HCT116 (cell line): ENCODE results near the gene PKM. TPM values are rescaled to one million over a fixed set of nuclear protein-coding genes. Genes with fewer than 3 reads are reported as not detected.

Experiments
- ATAC-seq: fragments of 200-7000 bp; cut with Tn5 transposase; 2 replicates; pipeline ENCODE4 v1.9.1; 2020; ENCODE audit warnings: mild to moderate bottlenecking, moderate library complexity
- BruUV-seq: library from RNA; stranded (reverse); fragments of 400-500 nt; replicated peaks from 2 replicates; lab custom pipeline; 2021; lab: Mats Ljungman, UMichigan
- CTCF ChIA-PET: fragments of 300-600 bp; sonication (Branson Sonifier 250); formaldehyde crosslinking; loops from one replicate; lab custom pipeline; 2021; ENCODE audit warnings: antibody characterized with exemption; lab: Charles Lee
- POLR2A ChIA-PET: fragments of 300-600, 350-600 bp; sonication (Branson Sonifier 250); formaldehyde crosslinking; loops from one replicate; lab custom pipeline; 2021; ENCODE audit warnings: antibody characterized with exemption; lab: Charles Lee
- RAD21 ChIA-PET, 2 experiments: fragments of 300-600 bp; sonication (Branson Sonifier 250); formaldehyde crosslinking; loops; one replicate each; lab custom pipeline; 2023; ENCODE audit warnings: low total read pairs in 2 of 2; ENCODE audit not compliant: uncharacterized antibody in 2 of 2, unreplicated experiment in 2 of 2, low non-redundant PET in 1 of 2; lab: Charles Lee
- DNase-seq: peaks from one replicate; pipeline ENCODE4 v3.0.0-alpha.2; 2010; ENCODE audit warnings: low read depth, low spot score
- H2AFZ ChIP-seq: fragments of 200-600 bp; shearing (Covaris generic), sonication (generic); 2 replicates; pipeline ENCODE4 v1.6.1; 2017; ENCODE audit warnings: low read depth, mixed run types, mixed read lengths, antibody characterized with exemption, low read length; ENCODE audit not compliant: poor library complexity, severe bottlenecking
- H3K27ac ChIP-seq: 2 replicates; pipeline ENCODE4 v1.5.1; 2012; ENCODE audit warnings: low read depth, low read length
- H3K27me3 ChIP-seq: fragments of 200-600 bp; sonication (generic); 2 replicates; pipeline ENCODE4 v1.6.1; 2016; ENCODE audit warnings: mixed run types, low read length, mixed read lengths; ENCODE audit not compliant: insufficient read depth
- H3K36me3 ChIP-seq, 2 experiments: fragments of 200-500 bp in 1 of 2; fragments of 200-600 bp in 1 of 2; sonication (Bioruptor generic) in 1 of 2; sonication (generic) in 1 of 2; 2 replicates each; pipeline versions ENCODE4 v1.5.1 to v1.6.1; 2014 to 2016; ENCODE audit warnings: low read length in 2 of 2, inconsistent platforms in 1 of 2, mixed read lengths in 1 of 2, mixed run types in 1 of 2; ENCODE audit not compliant: insufficient read depth in 2 of 2, control insufficient read depth in 1 of 2
- H3K4me1 ChIP-seq, 2 experiments: fragments of 200-600 bp in 1 of 2; sonication (generic) in 1 of 2; 2 replicates each; pipeline versions ENCODE4 v1.5.1 to v1.6.1; 2012 to 2017; ENCODE audit warnings: low read length in 2 of 2, inconsistent platforms in 1 of 2, mild to moderate bottlenecking in 1 of 2, mixed read lengths in 1 of 2, mixed run types in 1 of 2, moderate library complexity in 1 of 2; ENCODE audit not compliant: insufficient read depth in 2 of 2, control insufficient read depth in 1 of 2
- H3K4me2 ChIP-seq: fragments of 200-600 bp; sonication (generic); 2 replicates; pipeline ENCODE4 v1.6.1; 2017; ENCODE audit warnings: mixed run types, low read length, mixed read lengths
- H3K4me3 ChIP-seq, 2 experiments: fragments of 200-600 bp in 1 of 2; sonication (generic) in 1 of 2; replicated peaks in 1 of 2; 2 replicates each; pipeline ENCODE4 v1.5.1; 2011 to 2016; ENCODE audit warnings: low read length in 2 of 2, control low read depth in 1 of 2, low read depth in 1 of 2, mild to moderate bottlenecking in 1 of 2, mixed read lengths in 1 of 2, mixed run types in 1 of 2
- H3K79me2 ChIP-seq: fragments of 200-600 bp; sonication (generic); 2 replicates; pipeline ENCODE4 v1.6.1; 2017; ENCODE audit warnings: mild to moderate bottlenecking, mixed run types, low read length, moderate library complexity, mixed read lengths; ENCODE audit not compliant: insufficient read depth
- H3K9ac ChIP-seq: fragments of 200-600 bp; sonication (generic); 2 replicates; pipeline ENCODE4 v1.6.1; 2016; ENCODE audit warnings: low read length, mixed read lengths
- H3K9me2 ChIP-seq: fragments of 200-600 bp; sonication (generic), shearing (Covaris generic); 2 replicates; pipeline ENCODE4 v1.6.1; 2017; ENCODE audit warnings: mixed run types, mild to moderate bottlenecking, moderate library complexity; ENCODE audit not compliant: insufficient read depth
- H3K9me3 ChIP-seq, 2 experiments: fragments of 200-500 bp in 1 of 2; fragments of 200-600 bp in 1 of 2; sonication (Bioruptor generic) in 1 of 2; sonication (generic) in 1 of 2; 2 replicates each; pipeline ENCODE4 v1.6.1; 2014 to 2017; ENCODE audit warnings: low read length in 2 of 2, mixed read lengths in 2 of 2, inconsistent platforms in 1 of 2, low read depth in 1 of 2, mild to moderate bottlenecking in 1 of 2, mixed run types in 1 of 2, moderate library complexity in 1 of 2; ENCODE audit not compliant: control insufficient read depth in 1 of 2, insufficient read depth in 1 of 2
- H4K20me1 ChIP-seq: fragments of 200-600 bp; sonication (generic), shearing (Covaris generic); 2 replicates; pipeline ENCODE4 v1.6.1; 2017; ENCODE audit warnings: mixed run types, mild to moderate bottlenecking, moderate library complexity; ENCODE audit not compliant: insufficient read depth
- CBX3 ChIP-seq: IDR thresholded peaks from 2 replicates; pipeline ENCODE4 v1.6.1; 2012; ENCODE audit warnings: low read depth
- CEBPB ChIP-seq: IDR thresholded peaks from 2 replicates; pipeline ENCODE4 v1.6.1; 2012; ENCODE audit warnings: low read depth
- EGR1 ChIP-seq: IDR thresholded peaks from 2 replicates; pipeline ENCODE4 v1.6.1; 2012; ENCODE audit warnings: low read depth
- ELF1 ChIP-seq: IDR thresholded peaks from 2 replicates; pipeline ENCODE4 v1.6.1; 2012; ENCODE audit warnings: low read depth, borderline replicate concordance
- EZH2phosphoT487 ChIP-seq: fragments of 200-600 bp; IDR thresholded peaks from 2 replicates; pipeline ENCODE4 v1.6.1; 2018; ENCODE audit warnings: antibody characterized with exemption, borderline replicate concordance
- FOSL1 ChIP-seq: IDR thresholded peaks from 2 replicates; pipeline ENCODE4 v1.6.1; 2012; ENCODE audit warnings: low read depth
- MAX ChIP-seq: IDR thresholded peaks from 2 replicates; pipeline ENCODE4 v1.6.1; 2012
- POLR2AphosphoS5 ChIP-seq: IDR thresholded peaks from 2 replicates; pipeline ENCODE4 v1.6.1; 2011; ENCODE audit warnings: mild to moderate bottlenecking, low read depth, low read length, moderate library complexity
- RAD21 ChIP-seq: IDR thresholded peaks from 2 replicates; pipeline ENCODE4 v1.6.1; 2012; ENCODE audit warnings: low read depth, mild to moderate bottlenecking
- SIN3A ChIP-seq: IDR thresholded peaks from 2 replicates; pipeline ENCODE4 v1.6.1; 2012; ENCODE audit warnings: low read depth
- SP1 ChIP-seq: IDR thresholded peaks from 2 replicates; pipeline ENCODE4 v1.6.1; 2012; ENCODE audit warnings: low read depth
- SRF ChIP-seq: IDR thresholded peaks from 2 replicates; pipeline ENCODE4 v1.6.1; 2012; ENCODE audit warnings: low read depth
- YY1 ChIP-seq: IDR thresholded peaks from 2 replicates; pipeline ENCODE4 v1.6.1; 2011; ENCODE audit warnings: low read length, low read depth, moderate library complexity, mild to moderate bottlenecking; ENCODE audit not compliant: insufficient replicate concordance; ENCODE audit errors: extremely low read depth
- ZFX ChIP-seq: fragments of 450-650 bp; IDR thresholded peaks from 2 replicates; pipeline ENCODE4 v1.6.1; 2017
- ZNF274 ChIP-seq: fragments of 200-500 bp; sonication (Bioruptor generic); IDR thresholded peaks from 2 replicates; pipeline ENCODE4 v1.6.1; 2014; ENCODE audit warnings: mild to moderate bottlenecking, low read depth, low read length, inconsistent platforms
- intact Hi-C: fragments of 100-400 bp; cut with micrococcal nuclease; formaldehyde crosslinking; loops from 2 replicates; pipeline ENCODE4 v1.10.0; 2022
- total RNA-seq: library from RNA; stranded (reverse); gene quantifications from one replicate; pipeline ENCODE4 v1.2.1, GENCODE V29; 2021; ENCODE audit not compliant: unreplicated experiment
- TF ChIP-seq, protein P1 (sequence below), 3 experiments: fragments of 200-600 bp in 1 of 3; sonication (generic) in 1 of 3; IDR thresholded peaks in 2 of 3; conservative IDR thresholded peaks in 1 of 3; 2 replicates each; pipeline ENCODE4 v1.5.1; 2012 to 2017; ENCODE audit warnings: low read depth in 2 of 3, low read length in 2 of 3, antibody characterized with exemption in 1 of 3, borderline replicate concordance in 1 of 3, control low read depth in 1 of 3, mild to moderate bottlenecking in 1 of 3, mixed read lengths in 1 of 3, mixed run types in 1 of 3, moderate library complexity in 1 of 3; ENCODE audit not compliant: insufficient read depth in 1 of 3

The PKM gene
- total RNA-seq, 1 experiment from 2014 or later: 1,664 TPM

- Histone ChIP-seq H3K4me3 (no peak overlapping the region), H3K4me1 (peaks cover 39 to 48% of the 10 kb centered on the region in 2 experiments), H3K36me3 (peaks cover 46 to 76% of the 10 kb centered on the region in 2 experiments), H3K27me3 (no peaks in the 10 kb centered on the region), H3K9me2 (no peaks in the 10 kb centered on the region), H4K20me1 (peaks cover 67% of the 10 kb centered on the region; the same call in 1 of the 2 replicates), H3K9ac (no peak overlapping the region), H3K27ac (peak overlapping the region; percentile 38), H3K4me2 (0 out of 2 replicates have a peak overlapping the region, but pooled peaks have one; percentile 14), H2AFZ (no peak overlapping the region), H3K9me3 (no peaks in the 10 kb centered on the region), H3K79me2 (peaks cover 100% of the 10 kb centered on the region)
- TF ChIP-seq MAX (no peak), RAD21 (no peak), EGR1 (no peak), SIN3A (no peak), YY1 (no peak), SRF (no peak), SP1 (no peak), ELF1 (no peak), POLR2AphosphoS5 (no peak), ZFX (no peak), EZH2phosphoT487 (no peak), FOSL1 (no peak), ZNF274 (no peak), CBX3 (no peak), CEBPB (no peak)
- TF ChIP-seq, protein P1, sequence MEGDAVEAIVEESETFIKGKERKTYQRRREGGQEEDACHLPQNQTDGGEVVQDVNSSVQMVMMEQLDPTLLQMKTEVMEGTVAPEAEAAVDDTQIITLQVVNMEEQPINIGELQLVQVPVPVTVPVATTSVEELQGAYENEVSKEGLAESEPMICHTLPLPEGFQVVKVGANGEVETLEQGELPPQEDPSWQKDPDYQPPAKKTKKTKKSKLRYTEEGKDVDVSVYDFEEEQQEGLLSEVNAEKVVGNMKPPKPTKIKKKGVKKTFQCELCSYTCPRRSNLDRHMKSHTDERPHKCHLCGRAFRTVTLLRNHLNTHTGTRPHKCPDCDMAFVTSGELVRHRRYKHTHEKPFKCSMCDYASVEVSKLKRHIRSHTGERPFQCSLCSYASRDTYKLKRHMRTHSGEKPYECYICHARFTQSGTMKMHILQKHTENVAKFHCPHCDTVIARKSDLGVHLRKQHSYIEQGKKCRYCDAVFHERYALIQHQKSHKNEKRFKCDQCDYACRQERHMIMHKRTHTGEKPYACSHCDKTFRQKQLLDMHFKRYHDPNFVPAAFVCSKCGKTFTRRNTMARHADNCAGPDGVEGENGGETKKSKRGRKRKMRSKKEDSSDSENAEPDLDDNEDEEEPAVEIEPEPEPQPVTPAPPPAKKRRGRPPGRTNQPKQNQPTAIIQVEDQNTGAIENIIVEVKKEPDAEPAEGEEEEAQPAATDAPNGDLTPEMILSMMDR (IDR thresholded peaks at IDR 0.05 in 2 of 3, conservative IDR thresholded peaks at IDR 0.05 in 1 of 3; ENCODE audit: borderline replicate concordance in 1 of 3, insufficient read depth in 1 of 3, low read depth in 2 of 3, low read length in 2 of 3): no peak
- ChIA-PET RAD21 (no interaction called here), POLR2A (interaction anchor here (0.7 to 1.0 kb wide), 2 partner anchors 9 kb away, joined by 3 read pairs; partner anchors contain the start of gene PKM), CTCF (no interaction called here)
- no peak for DNase-seq
- no TSS peak for BruUV-seq
- peak; percentile 44 for ATAC-seq
- intact Hi-C loops: loop anchor here (10.0 kb wide), 1 partner anchor 928 kb away; no protein-coding TSS in a partner anchor
Observed at GRCh38 chr15:72222393-72222792, 8.6 kb downstream of the PKM start.
